Stomach (tissue), 4 donors: ENCODE data around the gene TSPAN3.

Experiments used
- EP300 ChIP-seq: sonication (generic); formaldehyde crosslinking; IDR thresholded peaks from one replicate; pipeline ENCODE4 v1.6.1; 2017; ENCODE audit warnings: antibody characterized with exemption
- POLR2AphosphoS5 ChIP-seq, 3 donors: sonication (generic); formaldehyde crosslinking; IDR thresholded peaks; one replicate each; pipeline ENCODE4 v1.6.1; 2016; ENCODE audit warnings: antibody characterized with exemption in 3 of 3
- TF ChIP-seq, protein P1 (sequence below), 7 experiments: fragments of 450-650 bp in 4 of 7; fragments of 200-600 bp in 3 of 7; sonication (generic) in 3 of 7; IDR thresholded peaks; one replicate each; pipeline ENCODE4 v1.5.1; 2016 to 2019; ENCODE audit warnings: antibody characterized with exemption in 7 of 7, control low read depth in 2 of 7, mild to moderate bottlenecking in 1 of 7

DNA sequence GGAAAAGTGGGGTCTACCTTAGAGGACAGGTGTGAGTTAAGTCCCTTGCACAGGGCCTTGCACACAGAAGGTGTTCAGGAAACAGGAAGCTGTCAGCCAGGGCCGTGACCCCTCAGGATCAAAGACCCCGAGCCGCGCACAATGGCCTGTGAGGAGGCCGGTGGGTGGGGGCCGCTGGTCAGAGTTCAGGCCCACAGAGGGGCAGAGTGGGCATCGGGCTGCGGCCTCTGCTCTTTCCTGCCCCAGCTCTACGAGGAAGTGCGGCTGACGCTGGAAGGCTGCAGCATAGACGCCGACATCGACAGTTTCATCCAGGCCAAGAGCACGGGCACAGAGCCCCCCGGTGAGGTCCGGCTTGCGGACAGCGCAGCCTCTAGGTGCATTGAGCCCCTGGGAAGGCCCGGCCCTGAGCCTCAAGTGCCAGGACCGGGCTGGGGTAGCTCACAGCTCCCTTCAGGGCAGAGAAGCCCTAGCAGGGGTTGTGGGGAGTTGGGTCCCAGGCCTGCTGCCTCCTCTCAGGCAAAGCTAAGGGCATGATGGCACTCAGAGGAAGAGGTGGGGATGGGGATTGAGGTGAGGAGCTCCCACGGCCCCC lies 38.8 kb downstream of the TSPAN3 start:
- TF ChIP-seq, protein P1, sequence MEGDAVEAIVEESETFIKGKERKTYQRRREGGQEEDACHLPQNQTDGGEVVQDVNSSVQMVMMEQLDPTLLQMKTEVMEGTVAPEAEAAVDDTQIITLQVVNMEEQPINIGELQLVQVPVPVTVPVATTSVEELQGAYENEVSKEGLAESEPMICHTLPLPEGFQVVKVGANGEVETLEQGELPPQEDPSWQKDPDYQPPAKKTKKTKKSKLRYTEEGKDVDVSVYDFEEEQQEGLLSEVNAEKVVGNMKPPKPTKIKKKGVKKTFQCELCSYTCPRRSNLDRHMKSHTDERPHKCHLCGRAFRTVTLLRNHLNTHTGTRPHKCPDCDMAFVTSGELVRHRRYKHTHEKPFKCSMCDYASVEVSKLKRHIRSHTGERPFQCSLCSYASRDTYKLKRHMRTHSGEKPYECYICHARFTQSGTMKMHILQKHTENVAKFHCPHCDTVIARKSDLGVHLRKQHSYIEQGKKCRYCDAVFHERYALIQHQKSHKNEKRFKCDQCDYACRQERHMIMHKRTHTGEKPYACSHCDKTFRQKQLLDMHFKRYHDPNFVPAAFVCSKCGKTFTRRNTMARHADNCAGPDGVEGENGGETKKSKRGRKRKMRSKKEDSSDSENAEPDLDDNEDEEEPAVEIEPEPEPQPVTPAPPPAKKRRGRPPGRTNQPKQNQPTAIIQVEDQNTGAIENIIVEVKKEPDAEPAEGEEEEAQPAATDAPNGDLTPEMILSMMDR (IDR thresholded peaks at IDR 0.05): no peak
- TF ChIP-seq POLR2AphosphoS5 (IDR thresholded peaks at IDR 0.05) (no peak), EP300 (no peak)
